A673 (cell line): ENCODE measurements around the gene COX6A2. TPM values are rescaled to one million over a fixed set of nuclear protein-coding genes. Genes with fewer than 3 reads are reported as not detected.

Experiments
- BruUV-seq: library from RNA; stranded (reverse); fragments of 400-500 nt; replicated peaks from 2 replicates; lab custom pipeline; 2021; lab: Mats Ljungman, UMichigan
- CTCF ChIA-PET: fragments of 300-600 bp; sonication (Branson Sonifier 250); formaldehyde crosslinking; loops from one replicate; lab custom pipeline; 2022; ENCODE audit warnings: antibody characterized with exemption; lab: Charles Lee
- POLR2A ChIA-PET: fragments of 300-600 bp; sonication (Branson Sonifier 250); formaldehyde crosslinking; loops from one replicate; lab custom pipeline; 2022; ENCODE audit warnings: antibody characterized with exemption; ENCODE audit not compliant: low non-redundant PET; lab: Charles Lee
- DNase-seq: peaks from one replicate; pipeline ENCODE4 v3.0.0-alpha.2; 2015; ENCODE audit warnings: low spot score
- H3K27ac ChIP-seq: fragments of 200-600 bp; sonication (generic); 2 replicates; pipeline ENCODE4 v1.5.1; 2016; ENCODE audit warnings: mixed run types, low read depth, mild to moderate bottlenecking, mixed read lengths, antibody characterized with exemption, low read length; ENCODE audit not compliant: poor library complexity, severe bottlenecking
- H3K27me3 ChIP-seq: fragments of 200-600 bp; sonication (generic); replicated peaks from 2 replicates; pipeline ENCODE4 v1.6.1; 2017; ENCODE audit warnings: mixed run types, low read depth, mild to moderate bottlenecking, mixed read lengths, antibody characterized with exemption, low read length; ENCODE audit not compliant: insufficient read depth, poor library complexity
- H3K36me3 ChIP-seq: fragments of 200-600 bp; sonication (generic); 2 replicates; pipeline ENCODE4 v1.6.1; 2016; ENCODE audit warnings: mixed run types, mild to moderate bottlenecking, mixed read lengths, antibody characterized with exemption, low read length; ENCODE audit not compliant: insufficient read depth, poor library complexity, severe bottlenecking
- H3K4me1 ChIP-seq: fragments of 200-600 bp; sonication (generic); 2 replicates; pipeline ENCODE4 v1.6.1; 2017; ENCODE audit warnings: mixed run types, mild to moderate bottlenecking, mixed read lengths, antibody characterized with exemption, low read length; ENCODE audit not compliant: insufficient read depth, poor library complexity, severe bottlenecking
- H3K4me3 ChIP-seq: fragments of 200-600 bp; sonication (generic); 2 replicates; pipeline ENCODE4 v1.5.1; 2016; ENCODE audit warnings: low read depth, mixed run types, mild to moderate bottlenecking, mixed read lengths, low read length; ENCODE audit not compliant: poor library complexity, severe bottlenecking
- H3K9me3 ChIP-seq: fragments of 200-600 bp; sonication (generic); 2 replicates; pipeline ENCODE4 v1.6.1; 2016; ENCODE audit warnings: mixed run types, low read depth, mild to moderate bottlenecking, mixed read lengths, antibody characterized with exemption, low read length; ENCODE audit not compliant: poor library complexity, severe bottlenecking
- EZH2 ChIP-seq: fragments of 200-600 bp; sonication (generic); IDR thresholded peaks from 2 replicates; pipeline ENCODE4 v1.6.1; 2017; ENCODE audit warnings: borderline replicate concordance, low read depth, mild to moderate bottlenecking, mixed read lengths, antibody characterized with exemption, low read length; ENCODE audit not compliant: poor library complexity, severe bottlenecking
- intact Hi-C: fragments of 100-400 bp; cut with micrococcal nuclease; formaldehyde crosslinking; loops from one replicate; pipeline ENCODE4 v1.10.0; 2022; ENCODE audit not compliant: unreplicated experiment
- total RNA-seq: library from RNA; stranded (reverse); gene quantifications from 2 replicates; pipeline ENCODE4 v1.2.3, GENCODE V29; 2021
- TF ChIP-seq, protein P1 (sequence below): fragments of 300-800, 200-600 bp; sonication (generic); conservative IDR thresholded peaks from 2 replicates; pipeline ENCODE4 v1.5.1; 2017; ENCODE audit warnings: low read depth, mild to moderate bottlenecking, antibody characterized with exemption, low read length, moderate library complexity, mixed read lengths

Gene COX6A2
- total RNA-seq, 1 experiment from 2014 or later, result not detected

DNA sequence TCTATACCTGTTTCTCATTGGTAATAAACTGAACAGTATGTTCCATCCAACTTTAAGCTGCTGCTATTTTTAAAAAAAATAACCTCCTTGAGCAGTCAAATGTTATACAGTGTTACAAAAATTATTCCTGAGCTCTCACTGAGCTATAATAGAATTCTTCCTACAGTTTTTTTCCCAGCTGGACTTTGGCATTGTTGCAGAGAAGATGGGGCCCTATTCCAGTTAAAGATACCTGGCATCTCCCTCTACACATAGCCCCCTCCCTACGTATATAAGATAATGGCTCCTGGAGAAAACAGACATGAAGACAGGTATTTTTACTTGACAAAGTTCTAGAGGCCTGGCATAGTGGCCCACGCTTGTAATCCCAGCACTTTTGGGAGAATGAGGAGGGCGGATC, 1.6 kb upstream of the COX6A2 start:
- POLR2A ChIA-PET, result no interaction called here

DNA sequence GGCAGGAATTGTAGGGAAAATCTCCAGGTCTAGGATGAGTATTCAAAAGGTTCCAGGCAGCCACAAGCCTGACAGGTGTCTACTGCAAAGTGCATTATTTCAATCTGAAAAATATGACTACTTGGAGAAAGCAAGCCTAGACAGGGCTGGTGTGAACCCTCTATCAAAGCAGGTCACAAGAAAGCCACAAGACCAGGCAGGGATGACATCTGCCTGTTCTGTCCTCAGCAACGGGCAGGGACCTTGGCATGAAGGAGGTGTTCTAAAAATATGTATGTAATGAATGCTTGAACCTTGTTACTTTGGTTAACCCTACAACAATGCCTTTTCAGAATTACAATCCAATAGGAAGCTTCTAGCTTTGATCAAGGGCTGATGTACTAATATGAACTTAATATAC, 1.2 kb upstream of the COX6A2 start:
- TF ChIP-seq, protein P1, sequence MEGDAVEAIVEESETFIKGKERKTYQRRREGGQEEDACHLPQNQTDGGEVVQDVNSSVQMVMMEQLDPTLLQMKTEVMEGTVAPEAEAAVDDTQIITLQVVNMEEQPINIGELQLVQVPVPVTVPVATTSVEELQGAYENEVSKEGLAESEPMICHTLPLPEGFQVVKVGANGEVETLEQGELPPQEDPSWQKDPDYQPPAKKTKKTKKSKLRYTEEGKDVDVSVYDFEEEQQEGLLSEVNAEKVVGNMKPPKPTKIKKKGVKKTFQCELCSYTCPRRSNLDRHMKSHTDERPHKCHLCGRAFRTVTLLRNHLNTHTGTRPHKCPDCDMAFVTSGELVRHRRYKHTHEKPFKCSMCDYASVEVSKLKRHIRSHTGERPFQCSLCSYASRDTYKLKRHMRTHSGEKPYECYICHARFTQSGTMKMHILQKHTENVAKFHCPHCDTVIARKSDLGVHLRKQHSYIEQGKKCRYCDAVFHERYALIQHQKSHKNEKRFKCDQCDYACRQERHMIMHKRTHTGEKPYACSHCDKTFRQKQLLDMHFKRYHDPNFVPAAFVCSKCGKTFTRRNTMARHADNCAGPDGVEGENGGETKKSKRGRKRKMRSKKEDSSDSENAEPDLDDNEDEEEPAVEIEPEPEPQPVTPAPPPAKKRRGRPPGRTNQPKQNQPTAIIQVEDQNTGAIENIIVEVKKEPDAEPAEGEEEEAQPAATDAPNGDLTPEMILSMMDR, result no peak
- TF ChIP-seq EZH2, result no peak
- no peak for DNase-seq
- H3K36me3 ChIP-seq, result no peaks in the 10 kb centered on the region
- no peak overlapping the region for H3K27ac ChIP-seq
- H3K9me3 ChIP-seq, result no peaks in the 10 kb centered on the region
- POLR2A ChIA-PET, result no interaction called here
- H3K4me3 ChIP-seq, result no peak overlapping the region
- H3K27me3 ChIP-seq, result peaks cover 13% of the 10 kb centered on the region
- intact Hi-C loops, result no loop called here
- BruUV-seq, result no TSS peak
- no peaks in the 10 kb centered on the region for H3K4me1 ChIP-seq
- CTCF ChIA-PET, result no interaction called here

More for the DNA sequence above, 1.6 kb upstream of the COX6A2 start:
- intact Hi-C loops, result no loop called here
- Histone ChIP-seq H3K27ac (no peak overlapping the region), H3K27me3 (peaks cover 13% of the 10 kb centered on the region), H3K4me3 (no peak overlapping the region), H3K9me3 (no peaks in the 10 kb centered on the region), H3K4me1 (no peaks in the 10 kb centered on the region), H3K36me3 (no peaks in the 10 kb centered on the region)
- CTCF ChIA-PET, result no interaction called here
- no TSS peak for BruUV-seq
- DNase-seq, result no peak
- TF ChIP-seq, protein P1, result no peak
- TF ChIP-seq EZH2, result no peak

DNA sequence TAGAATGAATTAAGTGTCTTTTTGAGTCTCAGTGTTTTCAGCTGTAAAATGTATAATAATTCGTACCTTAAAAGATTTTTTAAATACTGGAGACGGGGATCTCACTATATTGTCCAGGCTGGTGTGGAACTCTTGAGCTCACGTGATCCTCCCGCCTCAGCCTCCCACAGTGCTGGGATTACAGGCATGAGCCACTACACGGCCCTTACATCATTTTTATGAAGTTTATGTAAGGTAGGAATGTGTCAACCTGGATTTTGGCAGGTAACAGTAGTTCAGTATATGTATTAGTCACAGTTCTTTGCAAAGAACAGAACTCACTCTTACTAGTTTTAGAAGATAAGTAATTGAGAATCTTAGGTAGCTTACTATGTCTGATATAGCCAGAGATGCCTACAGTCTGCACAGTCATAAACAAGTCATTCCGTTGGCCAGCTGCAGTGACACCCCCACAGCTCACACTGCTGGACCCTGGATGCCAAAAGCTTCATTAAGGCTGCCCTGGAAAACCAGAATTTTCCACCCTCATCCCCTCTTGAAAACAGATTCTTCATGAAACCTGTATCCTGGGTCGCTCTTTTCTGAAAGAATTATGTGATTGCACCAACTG, 583 bp upstream of the COX6A2 start:
- no peaks in the 10 kb centered on the region for H3K4me1 ChIP-seq
- H3K27me3 ChIP-seq, result peaks cover 13% of the 10 kb centered on the region
- POLR2A ChIA-PET, result no interaction called here
- no peak overlapping the region for H3K4me3 ChIP-seq
- CTCF ChIA-PET, result no interaction called here
- H3K36me3 ChIP-seq, result no peaks in the 10 kb centered on the region
- no peak for TF ChIP-seq EZH2
- no peaks in the 10 kb centered on the region for H3K9me3 ChIP-seq
- BruUV-seq, result no TSS peak
- intact Hi-C loops, result no loop called here
- no peak overlapping the region for H3K27ac ChIP-seq
- DNase-seq, result no peak
